ENCODE data around the gene SLC38A1.

SLC38A1 gene

DNA sequence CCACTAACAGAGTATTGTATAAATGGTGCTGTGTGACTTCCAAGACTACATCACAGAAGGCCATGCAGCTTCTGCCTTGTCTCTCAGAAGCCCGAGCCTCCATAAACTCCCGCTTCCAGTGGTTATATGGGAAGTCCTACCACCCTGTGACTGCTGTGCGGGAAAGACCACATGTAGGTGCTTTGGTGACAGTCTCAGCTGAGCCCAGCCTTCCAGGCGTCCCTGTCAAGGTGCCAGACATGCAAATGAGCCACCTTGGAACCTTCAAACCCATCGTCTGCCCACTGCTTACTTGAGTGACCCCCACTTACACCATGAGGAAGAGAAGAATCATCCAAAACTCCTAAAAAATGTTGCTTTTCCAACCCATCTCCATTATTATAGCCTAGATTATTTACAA lies 123.0 kb downstream of the SLC38A1 start:
- in situ Hi-C loops (cut with MboI; ENCODE audit: low sequenced_read_pairs) = no loop called here

DNA sequence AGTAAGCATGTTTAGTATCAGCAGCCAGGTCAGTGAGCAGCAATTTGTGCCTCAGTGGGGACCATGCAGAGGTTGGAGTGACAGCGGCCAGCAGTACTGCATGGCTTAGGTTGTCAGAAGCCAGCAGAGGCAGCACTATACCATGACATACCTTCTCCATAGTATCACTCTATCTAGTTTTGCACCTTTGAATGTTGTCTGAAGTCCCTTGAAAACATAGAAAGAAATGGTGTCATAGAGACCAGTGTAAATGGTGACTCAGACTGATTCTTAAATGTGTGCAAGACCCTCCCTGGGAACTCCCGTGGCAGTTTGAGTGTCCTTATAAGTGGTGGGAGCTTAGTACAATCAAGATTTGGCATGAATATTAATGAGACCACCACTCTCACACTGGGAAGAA lies 124.4 kb downstream of the SLC38A1 start:
- in situ Hi-C loops (cut with MboI; ENCODE audit: low sequenced_read_pairs) = no loop called here

DNA sequence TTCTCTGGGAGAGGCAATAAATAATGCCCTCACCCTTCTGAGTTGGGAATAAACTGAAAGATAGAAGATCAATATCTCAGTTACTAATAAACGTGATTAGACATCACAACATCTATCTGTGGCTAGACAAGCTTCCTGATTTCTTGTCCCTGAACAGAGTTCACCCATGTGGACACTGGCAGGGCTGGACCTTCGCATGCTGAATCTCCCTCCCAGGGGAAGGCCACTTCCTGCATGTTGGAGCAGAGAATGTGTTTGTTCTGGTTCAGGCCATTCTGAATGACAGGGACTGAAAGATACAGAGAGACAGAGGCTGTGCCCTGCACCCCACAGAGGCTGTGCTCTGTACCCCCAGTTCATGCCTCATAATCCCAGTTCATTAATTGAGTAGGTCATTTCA lies 132.6 kb downstream of the SLC38A1 start:
- in situ Hi-C loops (cut with MboI; ENCODE audit: low sequenced_read_pairs) = no loop called here

DNA sequence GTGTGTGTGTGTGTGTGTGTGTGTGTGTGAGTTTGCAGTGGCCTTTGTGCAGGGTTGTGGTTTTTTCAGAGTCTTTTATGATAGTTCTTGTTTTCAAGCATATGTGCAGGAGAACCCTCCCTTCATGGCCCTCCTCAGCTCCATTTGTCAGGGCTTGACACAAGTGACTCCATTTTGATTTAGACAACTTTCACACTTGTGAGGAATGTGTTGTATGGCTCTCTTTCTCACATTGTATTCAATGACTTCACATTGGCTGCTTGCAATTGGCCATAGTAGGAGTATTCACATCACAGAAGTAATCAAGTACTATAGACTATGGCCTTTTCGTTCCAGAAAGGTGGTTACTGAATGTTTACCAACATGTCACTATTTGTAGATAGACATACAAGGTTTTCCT lies 133.1 kb downstream of the SLC38A1 start:
- in situ Hi-C loops (cut with MboI; ENCODE audit: low sequenced_read_pairs) = no loop called here

DNA sequence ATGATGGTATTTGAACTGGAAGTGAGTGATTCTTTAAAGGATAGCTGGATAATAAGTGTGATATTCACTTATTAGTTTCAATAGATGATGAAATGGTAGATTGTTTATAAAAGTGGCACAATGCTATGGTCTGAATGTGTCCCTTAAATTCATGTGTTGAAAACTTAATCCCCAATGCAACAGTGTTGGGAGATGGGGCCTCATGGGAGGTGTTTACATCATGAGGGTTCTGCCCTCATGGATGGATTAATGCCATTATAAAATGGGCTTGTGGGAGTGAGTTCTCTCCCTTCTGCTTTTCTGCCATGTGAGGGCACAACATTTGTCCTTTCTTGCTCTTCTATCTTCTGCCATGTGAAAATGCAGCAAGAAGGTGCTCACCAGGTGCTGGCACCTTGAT lies 134.0 kb downstream of the SLC38A1 start:
- in situ Hi-C loops (cut with MboI; ENCODE audit: low sequenced_read_pairs) = no loop called here

DNA sequence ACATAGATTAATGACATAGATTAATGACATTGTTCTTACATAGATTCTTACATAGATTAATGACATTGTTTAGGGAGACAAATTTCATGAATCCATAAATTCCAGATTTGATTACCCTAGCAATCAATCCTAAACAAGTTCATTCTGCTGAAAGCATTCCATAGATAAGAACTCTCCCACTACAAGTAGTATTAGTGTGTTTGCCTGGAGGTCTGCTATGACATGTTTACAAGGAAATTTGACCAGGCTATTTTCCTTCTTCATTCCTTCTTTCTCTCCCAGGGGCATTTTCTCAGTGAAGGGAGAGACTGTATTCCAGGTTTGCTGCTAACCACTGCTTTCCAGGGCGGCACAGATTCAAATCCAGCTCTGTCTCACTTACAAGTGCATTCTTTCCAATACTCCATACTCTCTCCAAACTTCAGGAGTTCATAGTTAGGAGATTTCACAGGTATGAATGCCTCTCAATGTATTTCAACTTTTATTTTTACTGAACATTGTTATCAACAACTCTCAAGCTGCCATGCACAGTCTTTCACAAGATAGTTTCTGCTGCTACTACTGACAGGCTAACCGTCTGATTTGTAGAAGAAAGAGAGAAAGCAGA lies 134.5 kb downstream of the SLC38A1 start:
- in situ Hi-C loops (cut with MboI; ENCODE audit: low sequenced_read_pairs) = no loop called here

DNA sequence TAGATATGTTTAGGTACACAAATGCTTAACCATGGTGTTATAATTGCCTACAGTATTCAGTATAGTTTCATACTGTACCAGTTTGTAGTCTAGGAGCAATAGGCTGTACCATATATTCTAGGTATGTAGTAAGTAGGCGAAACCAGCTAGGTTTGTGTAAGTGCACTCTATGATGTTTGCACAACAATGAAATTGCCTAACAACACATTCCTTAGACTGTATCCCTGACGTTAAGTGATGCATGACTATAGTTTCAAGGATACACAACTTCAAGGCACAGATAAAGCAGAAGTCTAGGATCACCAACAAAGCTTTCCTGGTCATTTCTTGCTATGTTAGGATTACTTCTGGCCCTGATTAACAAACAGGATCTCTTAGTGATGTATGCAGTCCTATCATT lies 135.1 kb downstream of the SLC38A1 start:
- in situ Hi-C loops (cut with MboI; ENCODE audit: low sequenced_read_pairs) = no loop called here
